GM23338 (cell line): ENCODE data around the gene KLKB1. TPM values are rescaled to one million over a fixed set of nuclear protein-coding genes. Genes with fewer than 3 reads are reported as not detected.

Experiments used
- ATAC-seq: fragments of 200-7000 bp; cut with Tn5 transposase; 3 replicates; pipeline ENCODE4 v1.9.1; 2020
- DNase-seq: peaks from one replicate; pipeline ENCODE4 v3.0.0-alpha.2; 2015; ENCODE audit warnings: low spot score
- H2AFZ ChIP-seq: fragments of 200-600 bp; sonication (generic); 2 replicates; pipeline ENCODE4 v1.8.0; 2016; ENCODE audit warnings: antibody characterized with exemption, mild to moderate bottlenecking, moderate library complexity
- H3F3A ChIP-seq: fragments of 200-600 bp; sonication (generic); replicated peaks from 2 replicates; pipeline ENCODE4 v1.8.0; 2017; ENCODE audit warnings: antibody characterized with exemption, mixed run types, low read depth
- H3K27ac ChIP-seq: fragments of 200-600 bp; sonication (generic); 2 replicates; pipeline ENCODE4 v1.6.1; 2016; ENCODE audit warnings: low read depth
- H3K27me3 ChIP-seq: fragments of 200-600 bp; sonication (generic); 2 replicates; pipeline ENCODE4 v1.8.0; 2016; ENCODE audit warnings: mild to moderate bottlenecking, mixed run types, moderate library complexity; ENCODE audit not compliant: insufficient read depth
- H3K36me3 ChIP-seq: fragments of 200-600 bp; sonication (generic); 2 replicates; pipeline ENCODE4 v1.8.0; 2016; ENCODE audit warnings: mild to moderate bottlenecking; ENCODE audit not compliant: insufficient read depth
- H3K4me1 ChIP-seq: fragments of 200-600 bp; sonication (generic); 2 replicates; pipeline ENCODE4 v1.8.0; 2016; ENCODE audit warnings: mild to moderate bottlenecking, moderate library complexity; ENCODE audit not compliant: insufficient read depth
- H3K4me2 ChIP-seq: fragments of 200-600 bp; sonication (generic); 2 replicates; pipeline ENCODE4 v1.7.1; 2017; ENCODE audit warnings: mixed run types
- H3K4me3 ChIP-seq: fragments of 200-600 bp; sonication (generic); 2 replicates; pipeline ENCODE4 v1.6.1; 2016; ENCODE audit warnings: mixed run types
- H3K79me2 ChIP-seq: fragments of 200-600 bp; sonication (generic); replicated peaks from 2 replicates; pipeline ENCODE4 v1.8.0; 2017; ENCODE audit warnings: mild to moderate bottlenecking; ENCODE audit not compliant: insufficient read depth
- H3K9me2 ChIP-seq: fragments of 200-600 bp; sonication (generic); 2 replicates; pipeline ENCODE4 v1.8.0; 2017; ENCODE audit not compliant: insufficient read depth
- H4K20me1 ChIP-seq: fragments of 200-600 bp; sonication (generic); replicated peaks from 2 replicates; pipeline ENCODE4 v1.8.0; 2017; ENCODE audit warnings: mild to moderate bottlenecking; ENCODE audit not compliant: insufficient read depth
- H3K27ac Mint-ChIP-seq: 2 replicates; pipeline ENCODE4 v1.8.0; 2020; ENCODE audit warnings: inconsistent platforms, mild to moderate bottlenecking, moderate library complexity, mixed read lengths
- H3K27me3 Mint-ChIP-seq: 3 replicates; pipeline ENCODE4 v1.8.0; 2022; ENCODE audit warnings: low read depth, mild to moderate bottlenecking, moderate library complexity, mixed read lengths, inconsistent platforms; ENCODE audit not compliant: insufficient read depth, poor library complexity
- H3K36me3 Mint-ChIP-seq: 3 replicates; pipeline ENCODE4 v1.8.0; 2021; ENCODE audit warnings: low read depth, mild to moderate bottlenecking, inconsistent platforms, moderate library complexity, mixed read lengths
- H3K4me1 Mint-ChIP-seq: 3 replicates; pipeline ENCODE4 v1.8.0; 2020; ENCODE audit warnings: mild to moderate bottlenecking, inconsistent platforms, mixed read lengths
- H3K4me3 Mint-ChIP-seq: 3 replicates; pipeline ENCODE4 v1.8.0; 2021; ENCODE audit warnings: moderate library complexity, mild to moderate bottlenecking, inconsistent platforms, mixed read lengths
- H3K9me3 Mint-ChIP-seq: 3 replicates; pipeline ENCODE4 v1.8.0; 2020; ENCODE audit warnings: moderate library complexity, mild to moderate bottlenecking, inconsistent platforms, mixed read lengths
- CREB1 ChIP-seq: fragments of 250-450 bp; sonication (Bioruptor Pico); IDR thresholded peaks from 2 replicates; pipeline ENCODE4 v1.5.0; 2020; ENCODE audit warnings: low read depth, mild to moderate bottlenecking, moderate library complexity
- EZH2 ChIP-seq: fragments of 200-600 bp; sonication (generic); IDR thresholded peaks from one replicate; pipeline ENCODE4 v1.8.0; 2017; ENCODE audit warnings: antibody characterized with exemption, mild to moderate bottlenecking, low read depth; ENCODE audit not compliant: unreplicated experiment
- EZH2phosphoT487 ChIP-seq: fragments of 200-600 bp; sonication (generic); IDR thresholded peaks from one replicate; pipeline ENCODE4 v1.8.1; 2018; ENCODE audit warnings: antibody characterized with exemption; ENCODE audit not compliant: unreplicated experiment
- JUNB ChIP-seq: IDR thresholded peaks from one replicate; pipeline ENCODE4 v1.6.1; 2016; ENCODE audit warnings: antibody characterized with exemption; ENCODE audit not compliant: unreplicated experiment
- NANOG ChIP-seq: IDR thresholded peaks from 2 replicates; pipeline ENCODE4 v1.6.1; 2016; ENCODE audit warnings: antibody characterized with exemption, borderline replicate concordance
- POLR2AphosphoS5 ChIP-seq: IDR thresholded peaks from 2 replicates; pipeline ENCODE4 v1.6.1; 2016; ENCODE audit warnings: antibody characterized with exemption, low read depth
- STAT1 ChIP-seq: IDR thresholded peaks from one replicate; pipeline ENCODE4 v1.6.1; 2016; ENCODE audit warnings: antibody characterized with exemption; ENCODE audit not compliant: unreplicated experiment
- ZNF114 ChIP-seq: fragments of 250-450 bp; sonication (Bioruptor Pico); IDR thresholded peaks from 2 replicates; pipeline ENCODE4 v1.5.0; 2020; ENCODE audit warnings: mild to moderate bottlenecking, moderate library complexity
- ZNF331 ChIP-seq: fragments of 250-450 bp; sonication (Bioruptor Pico); IDR thresholded peaks from 2 replicates; pipeline ENCODE4 v1.5.0; 2020; ENCODE audit warnings: low read depth, mild to moderate bottlenecking, moderate library complexity
- polyA plus RNA-seq: library from polyadenylated mRNA; unstranded; fragments of >200 nt; fragmentation: Nextera tagmentation; extraction: Ambion mirVana; gene quantifications from 2 replicates; pipeline ENCODE4 v1.2.1, GENCODE V29; 2016
- total RNA-seq: library from RNA; depleted of rRNA; stranded (reverse); fragments of >200 nt; shearing (Covaris generic); gene quantifications from 2 replicates; pipeline ENCODE4 v1.2.3, GENCODE V29; 2014
- TF ChIP-seq, protein P1 (sequence below): fragments of 250-450 bp; sonication (Bioruptor Pico); IDR thresholded peaks from 2 replicates; pipeline ENCODE4 v1.5.0; 2020; ENCODE audit warnings: mild to moderate bottlenecking, moderate library complexity
- TF ChIP-seq, protein P2 (sequence below), 2 experiments: fragments of 200-600 bp in 1 of 2; sonication (generic) in 1 of 2; conservative IDR thresholded peaks; 2 replicates each; pipeline versions ENCODE4 v1.5.1 to v1.6.1; 2016 to 2017; ENCODE audit warnings: antibody characterized with exemption in 2 of 2, low read depth in 2 of 2, mild to moderate bottlenecking in 2 of 2, moderate library complexity in 1 of 2
- TF ChIP-seq, protein P3 (sequence below): IDR thresholded peaks from one replicate; pipeline ENCODE4 v1.6.1; 2018; ENCODE audit warnings: antibody characterized with exemption; ENCODE audit not compliant: unreplicated experiment
- TF ChIP-seq, protein P4 (sequence below): IDR thresholded peaks from 2 replicates; pipeline ENCODE4 v1.6.1; 2016; ENCODE audit warnings: antibody characterized with exemption

The KLKB1 gene
- total and polyA plus RNA-seq, 2 experiments from 2014 or later: 8.6 to 10.9 TPM

- ATAC-seq (no peak), DNase-seq (no peak)
- H3K27ac ChIP-seq: no peak overlapping the region
- no peaks in the 10 kb centered on the region for H3K36me3 ChIP-seq
- H3K4me3 Mint-ChIP-seq: no peak overlapping the region
- no peaks in the 10 kb centered on the region for H3K4me1 ChIP-seq
- no peak overlapping the region for H3K4me2 ChIP-seq
- H3K27ac Mint-ChIP-seq: no peak overlapping the region
- H3K9me3 Mint-ChIP-seq: peaks cover 10% of the 10 kb centered on the region
- TF ChIP-seq, protein P1, sequence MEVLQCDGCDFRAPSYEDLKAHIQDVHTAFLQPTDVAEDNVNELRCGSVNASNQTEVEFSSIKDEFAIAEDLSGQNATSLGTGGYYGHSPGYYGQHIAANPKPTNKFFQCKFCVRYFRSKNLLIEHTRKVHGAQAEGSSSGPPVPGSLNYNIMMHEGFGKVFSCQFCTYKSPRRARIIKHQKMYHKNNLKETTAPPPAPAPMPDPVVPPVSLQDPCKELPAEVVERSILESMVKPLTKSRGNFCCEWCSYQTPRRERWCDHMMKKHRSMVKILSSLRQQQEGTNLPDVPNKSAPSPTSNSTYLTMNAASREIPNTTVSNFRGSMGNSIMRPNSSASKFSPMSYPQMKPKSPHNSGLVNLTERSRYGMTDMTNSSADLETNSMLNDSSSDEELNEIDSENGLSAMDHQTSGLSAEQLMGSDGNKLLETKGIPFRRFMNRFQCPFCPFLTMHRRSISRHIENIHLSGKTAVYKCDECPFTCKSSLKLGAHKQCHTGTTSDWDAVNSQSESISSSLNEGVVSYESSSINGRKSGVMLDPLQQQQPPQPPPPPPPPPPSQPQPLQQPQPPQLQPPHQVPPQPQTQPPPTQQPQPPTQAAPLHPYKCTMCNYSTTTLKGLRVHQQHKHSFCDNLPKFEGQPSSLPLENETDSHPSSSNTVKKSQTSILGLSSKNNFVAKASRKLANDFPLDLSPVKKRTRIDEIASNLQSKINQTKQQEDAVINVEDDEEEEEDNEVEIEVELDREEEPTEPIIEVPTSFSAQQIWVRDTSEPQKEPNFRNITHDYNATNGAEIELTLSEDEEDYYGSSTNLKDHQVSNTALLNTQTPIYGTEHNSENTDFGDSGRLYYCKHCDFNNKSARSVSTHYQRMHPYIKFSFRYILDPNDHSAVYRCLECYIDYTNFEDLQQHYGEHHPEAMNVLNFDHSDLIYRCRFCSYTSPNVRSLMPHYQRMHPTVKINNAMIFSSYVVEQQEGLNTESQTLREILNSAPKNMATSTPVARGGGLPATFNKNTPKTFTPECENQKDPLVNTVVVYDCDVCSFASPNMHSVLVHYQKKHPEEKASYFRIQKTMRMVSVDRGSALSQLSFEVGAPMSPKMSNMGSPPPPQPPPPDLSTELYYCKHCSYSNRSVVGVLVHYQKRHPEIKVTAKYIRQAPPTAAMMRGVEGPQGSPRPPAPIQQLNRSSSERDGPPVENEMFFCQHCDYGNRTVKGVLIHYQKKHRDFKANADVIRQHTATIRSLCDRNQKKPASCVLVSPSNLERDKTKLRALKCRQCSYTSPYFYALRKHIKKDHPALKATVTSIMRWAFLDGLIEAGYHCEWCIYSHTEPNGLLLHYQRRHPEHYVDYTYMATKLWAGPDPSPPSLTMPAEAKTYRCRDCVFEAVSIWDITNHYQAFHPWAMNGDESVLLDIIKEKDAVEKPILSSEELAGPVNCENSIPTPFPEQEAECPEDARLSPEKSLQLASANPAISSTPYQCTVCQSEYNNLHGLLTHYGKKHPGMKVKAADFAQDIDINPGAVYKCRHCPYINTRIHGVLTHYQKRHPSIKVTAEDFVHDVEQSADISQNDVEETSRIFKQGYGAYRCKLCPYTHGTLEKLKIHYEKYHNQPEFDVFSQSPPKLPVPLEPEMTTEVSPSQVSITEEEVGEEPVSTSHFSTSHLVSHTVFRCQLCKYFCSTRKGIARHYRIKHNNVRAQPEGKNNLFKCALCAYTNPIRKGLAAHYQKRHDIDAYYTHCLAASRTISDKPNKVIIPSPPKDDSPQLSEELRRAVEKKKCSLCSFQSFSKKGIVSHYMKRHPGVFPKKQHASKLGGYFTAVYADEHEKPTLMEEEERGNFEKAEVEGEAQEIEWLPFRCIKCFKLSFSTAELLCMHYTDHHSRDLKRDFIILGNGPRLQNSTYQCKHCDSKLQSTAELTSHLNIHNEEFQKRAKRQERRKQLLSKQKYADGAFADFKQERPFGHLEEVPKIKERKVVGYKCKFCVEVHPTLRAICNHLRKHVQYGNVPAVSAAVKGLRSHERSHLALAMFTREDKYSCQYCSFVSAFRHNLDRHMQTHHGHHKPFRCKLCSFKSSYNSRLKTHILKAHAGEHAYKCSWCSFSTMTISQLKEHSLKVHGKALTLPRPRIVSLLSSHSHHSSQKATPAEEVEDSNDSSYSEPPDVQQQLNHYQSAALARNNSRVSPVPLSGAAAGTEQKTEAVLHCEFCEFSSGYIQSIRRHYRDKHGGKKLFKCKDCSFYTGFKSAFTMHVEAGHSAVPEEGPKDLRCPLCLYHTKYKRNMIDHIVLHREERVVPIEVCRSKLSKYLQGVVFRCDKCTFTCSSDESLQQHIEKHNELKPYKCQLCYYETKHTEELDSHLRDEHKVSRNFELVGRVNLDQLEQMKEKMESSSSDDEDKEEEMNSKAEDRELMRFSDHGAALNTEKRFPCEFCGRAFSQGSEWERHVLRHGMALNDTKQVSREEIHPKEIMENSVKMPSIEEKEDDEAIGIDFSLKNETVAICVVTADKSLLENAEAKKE: no peak
- no peak for TF ChIP-seq NANOG
- TF ChIP-seq ZNF331 (CRISPR knock-in tag): no peak
- no peak for TF ChIP-seq ZNF114
- TF ChIP-seq, protein P2, sequence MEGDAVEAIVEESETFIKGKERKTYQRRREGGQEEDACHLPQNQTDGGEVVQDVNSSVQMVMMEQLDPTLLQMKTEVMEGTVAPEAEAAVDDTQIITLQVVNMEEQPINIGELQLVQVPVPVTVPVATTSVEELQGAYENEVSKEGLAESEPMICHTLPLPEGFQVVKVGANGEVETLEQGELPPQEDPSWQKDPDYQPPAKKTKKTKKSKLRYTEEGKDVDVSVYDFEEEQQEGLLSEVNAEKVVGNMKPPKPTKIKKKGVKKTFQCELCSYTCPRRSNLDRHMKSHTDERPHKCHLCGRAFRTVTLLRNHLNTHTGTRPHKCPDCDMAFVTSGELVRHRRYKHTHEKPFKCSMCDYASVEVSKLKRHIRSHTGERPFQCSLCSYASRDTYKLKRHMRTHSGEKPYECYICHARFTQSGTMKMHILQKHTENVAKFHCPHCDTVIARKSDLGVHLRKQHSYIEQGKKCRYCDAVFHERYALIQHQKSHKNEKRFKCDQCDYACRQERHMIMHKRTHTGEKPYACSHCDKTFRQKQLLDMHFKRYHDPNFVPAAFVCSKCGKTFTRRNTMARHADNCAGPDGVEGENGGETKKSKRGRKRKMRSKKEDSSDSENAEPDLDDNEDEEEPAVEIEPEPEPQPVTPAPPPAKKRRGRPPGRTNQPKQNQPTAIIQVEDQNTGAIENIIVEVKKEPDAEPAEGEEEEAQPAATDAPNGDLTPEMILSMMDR (conservative IDR thresholded peaks at IDR 0.05; ENCODE audit: low read depth in 2 of 2): no peak
- TF ChIP-seq STAT1: no peak
- TF ChIP-seq EZH2: no peak
- TF ChIP-seq JUNB: no peak
- no peak for TF ChIP-seq POLR2AphosphoS5
- no peak for TF ChIP-seq EZH2phosphoT487
- no peak for TF ChIP-seq CREB1 (CRISPR knock-in tag)
- TF ChIP-seq, protein P3, sequence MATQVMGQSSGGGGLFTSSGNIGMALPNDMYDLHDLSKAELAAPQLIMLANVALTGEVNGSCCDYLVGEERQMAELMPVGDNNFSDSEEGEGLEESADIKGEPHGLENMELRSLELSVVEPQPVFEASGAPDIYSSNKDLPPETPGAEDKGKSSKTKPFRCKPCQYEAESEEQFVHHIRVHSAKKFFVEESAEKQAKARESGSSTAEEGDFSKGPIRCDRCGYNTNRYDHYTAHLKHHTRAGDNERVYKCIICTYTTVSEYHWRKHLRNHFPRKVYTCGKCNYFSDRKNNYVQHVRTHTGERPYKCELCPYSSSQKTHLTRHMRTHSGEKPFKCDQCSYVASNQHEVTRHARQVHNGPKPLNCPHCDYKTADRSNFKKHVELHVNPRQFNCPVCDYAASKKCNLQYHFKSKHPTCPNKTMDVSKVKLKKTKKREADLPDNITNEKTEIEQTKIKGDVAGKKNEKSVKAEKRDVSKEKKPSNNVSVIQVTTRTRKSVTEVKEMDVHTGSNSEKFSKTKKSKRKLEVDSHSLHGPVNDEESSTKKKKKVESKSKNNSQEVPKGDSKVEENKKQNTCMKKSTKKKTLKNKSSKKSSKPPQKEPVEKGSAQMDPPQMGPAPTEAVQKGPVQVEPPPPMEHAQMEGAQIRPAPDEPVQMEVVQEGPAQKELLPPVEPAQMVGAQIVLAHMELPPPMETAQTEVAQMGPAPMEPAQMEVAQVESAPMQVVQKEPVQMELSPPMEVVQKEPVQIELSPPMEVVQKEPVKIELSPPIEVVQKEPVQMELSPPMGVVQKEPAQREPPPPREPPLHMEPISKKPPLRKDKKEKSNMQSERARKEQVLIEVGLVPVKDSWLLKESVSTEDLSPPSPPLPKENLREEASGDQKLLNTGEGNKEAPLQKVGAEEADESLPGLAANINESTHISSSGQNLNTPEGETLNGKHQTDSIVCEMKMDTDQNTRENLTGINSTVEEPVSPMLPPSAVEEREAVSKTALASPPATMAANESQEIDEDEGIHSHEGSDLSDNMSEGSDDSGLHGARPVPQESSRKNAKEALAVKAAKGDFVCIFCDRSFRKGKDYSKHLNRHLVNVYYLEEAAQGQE: no peak
- TF ChIP-seq, protein P4, sequence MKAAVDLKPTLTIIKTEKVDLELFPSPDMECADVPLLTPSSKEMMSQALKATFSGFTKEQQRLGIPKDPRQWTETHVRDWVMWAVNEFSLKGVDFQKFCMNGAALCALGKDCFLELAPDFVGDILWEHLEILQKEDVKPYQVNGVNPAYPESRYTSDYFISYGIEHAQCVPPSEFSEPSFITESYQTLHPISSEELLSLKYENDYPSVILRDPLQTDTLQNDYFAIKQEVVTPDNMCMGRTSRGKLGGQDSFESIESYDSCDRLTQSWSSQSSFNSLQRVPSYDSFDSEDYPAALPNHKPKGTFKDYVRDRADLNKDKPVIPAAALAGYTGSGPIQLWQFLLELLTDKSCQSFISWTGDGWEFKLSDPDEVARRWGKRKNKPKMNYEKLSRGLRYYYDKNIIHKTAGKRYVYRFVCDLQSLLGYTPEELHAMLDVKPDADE: no peak
- H3K27me3 ChIP-seq: no peaks in the 10 kb centered on the region
- peaks cover 7% of the 10 kb centered on the region; the same call in 1 of the 3 replicates for H3K4me1 Mint-ChIP-seq
- H3K4me3 ChIP-seq: no peak overlapping the region
- H3K79me2 ChIP-seq: no peaks in the 10 kb centered on the region
- H3K27me3 Mint-ChIP-seq: no peaks in the 10 kb centered on the region
- H3F3A ChIP-seq: no peaks in the 10 kb centered on the region
- H3K36me3 Mint-ChIP-seq: peaks cover 3% of the 10 kb centered on the region; the same call in 2 of the 3 replicates
- no peak overlapping the region for H2AFZ ChIP-seq
- H3K9me2 ChIP-seq: peaks cover 15% of the 10 kb centered on the region
- no peaks in the 10 kb centered on the region for H4K20me1 ChIP-seq
Measured at GRCh38 chr4:186217733-186218293, 9.5 kb upstream of the KLKB1 start.
